HG03469 (cell line): ENCODE data around the gene BCL2.

ENCODE experiments used
- ATAC-seq: cut with Tn5 transposase; IDR thresholded peaks from one replicate; pipeline ENCODE4 v1.9.1; 2021; ENCODE audit warnings: mild to moderate bottlenecking, moderate library complexity, moderate number of reproducible peaks; ENCODE audit not compliant: unreplicated experiment

Gene BCL2

DNA sequence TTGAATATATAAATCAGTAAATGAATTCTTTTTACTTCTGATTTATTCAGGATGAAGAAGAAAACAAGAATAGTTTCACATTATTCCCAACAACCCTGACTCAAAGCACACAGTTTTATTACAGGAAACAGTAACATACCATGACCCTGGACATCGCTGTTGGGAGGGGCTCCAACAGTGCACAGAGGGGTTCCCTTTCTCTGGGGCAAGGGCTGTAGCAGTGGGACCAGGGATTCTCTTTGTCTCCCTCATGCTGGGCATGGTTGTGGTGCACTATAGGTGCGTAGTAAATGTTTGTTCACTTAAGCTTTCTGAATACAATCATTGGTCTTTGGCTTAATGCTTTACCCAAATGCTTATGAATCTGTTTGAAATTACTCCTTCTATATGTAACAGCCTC is 189.4 kb downstream of the BCL2 start:
- no peak for ATAC-seq

DNA sequence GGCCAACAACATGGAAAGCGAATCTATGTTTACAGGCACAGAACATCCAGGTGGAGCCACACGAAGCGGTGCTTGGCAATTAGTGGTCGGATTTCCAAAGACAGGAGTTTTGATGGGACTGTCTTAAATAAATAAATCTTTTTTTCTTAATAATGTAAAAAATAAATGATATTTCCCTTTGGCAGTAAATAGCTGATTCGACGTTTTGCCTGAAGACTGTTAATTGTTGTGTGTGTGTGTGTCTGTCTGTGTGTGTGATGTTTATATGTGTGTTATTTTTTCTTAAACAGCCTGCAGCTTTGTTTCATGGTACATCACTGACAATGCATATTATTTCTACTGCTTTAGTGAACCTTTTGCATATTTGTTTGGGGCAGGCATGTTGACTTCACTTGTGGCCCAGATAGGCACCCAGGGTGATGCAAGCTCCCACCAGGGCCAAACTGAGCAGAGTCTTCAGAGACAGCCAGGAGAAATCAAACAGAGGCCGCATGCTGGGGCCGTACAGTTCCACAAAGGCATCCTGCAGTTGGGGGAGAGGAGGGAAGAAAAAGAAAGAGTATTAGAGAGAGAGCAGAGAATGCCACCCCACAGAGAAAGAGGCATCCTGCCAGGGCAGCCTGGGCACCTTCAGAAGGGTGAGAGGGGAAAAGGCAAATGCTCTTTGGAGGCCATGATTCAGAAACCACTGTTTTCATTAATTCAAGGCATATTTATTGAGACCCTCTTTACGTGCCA is 191.2 kb downstream of the BCL2 start:
- no peak for ATAC-seq

DNA sequence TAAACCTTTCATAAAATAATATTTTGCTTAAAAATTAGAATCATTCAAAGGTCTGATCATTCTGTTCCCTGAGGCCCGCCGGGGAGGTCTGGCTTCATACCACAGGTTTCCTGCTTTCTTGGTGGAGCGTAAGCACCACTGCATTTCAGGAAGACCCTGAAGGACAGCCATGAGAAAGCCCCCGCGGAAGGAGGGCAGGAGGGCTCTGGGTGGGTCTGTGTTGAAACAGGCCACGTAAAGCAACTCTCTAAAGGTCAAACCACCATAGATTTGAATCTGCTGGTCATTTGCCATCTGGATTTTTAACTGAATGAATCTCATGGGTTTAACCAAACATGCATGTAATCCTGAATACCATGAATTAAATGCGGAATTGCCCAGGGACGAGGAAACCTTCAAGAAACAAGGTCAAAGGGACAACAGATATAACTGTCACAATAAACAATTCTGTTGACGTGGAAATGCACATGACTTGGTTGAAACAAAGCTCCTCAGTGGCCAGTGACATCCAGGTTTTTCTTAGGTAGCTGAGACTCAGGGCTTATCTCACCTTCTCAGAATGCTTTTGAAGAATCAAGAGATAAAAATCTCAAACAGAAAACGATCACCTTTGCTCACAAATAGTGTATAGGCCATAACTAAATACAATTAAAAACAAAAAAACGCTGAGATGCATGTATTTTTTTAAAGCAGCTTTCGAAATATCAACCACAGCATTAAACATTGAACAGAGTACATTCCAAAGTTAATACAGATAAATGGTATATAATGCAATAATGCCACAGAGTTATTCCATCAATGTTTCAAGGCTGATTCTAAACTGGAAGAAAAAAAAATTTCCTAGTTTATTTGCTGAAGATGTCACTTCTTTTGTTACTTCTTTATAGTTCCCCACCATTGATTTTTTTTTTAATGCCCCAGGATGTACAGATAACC is 193.2 kb downstream of the BCL2 start:
- ATAC-seq = no peak

DNA sequence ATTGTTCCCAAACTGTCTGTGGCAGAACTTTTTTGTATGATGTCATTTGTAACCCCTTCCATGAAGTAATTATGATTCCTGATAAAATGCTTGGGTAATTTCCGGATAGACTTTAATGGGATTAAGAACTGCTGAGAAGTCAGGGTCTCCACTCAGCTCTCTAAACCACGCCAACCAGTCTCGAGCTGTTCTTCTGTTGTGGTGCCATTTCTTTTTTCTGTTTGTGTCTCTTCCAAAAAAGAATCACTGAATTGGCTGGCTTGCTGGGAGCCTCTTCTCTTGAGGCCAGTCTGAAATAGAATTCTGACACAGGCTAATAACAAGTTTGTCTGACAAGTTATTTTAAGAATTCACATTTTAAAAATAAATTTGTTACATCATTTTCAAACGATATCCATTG is 198.9 kb downstream of the BCL2 start:
- ATAC-seq = no peak

DNA sequence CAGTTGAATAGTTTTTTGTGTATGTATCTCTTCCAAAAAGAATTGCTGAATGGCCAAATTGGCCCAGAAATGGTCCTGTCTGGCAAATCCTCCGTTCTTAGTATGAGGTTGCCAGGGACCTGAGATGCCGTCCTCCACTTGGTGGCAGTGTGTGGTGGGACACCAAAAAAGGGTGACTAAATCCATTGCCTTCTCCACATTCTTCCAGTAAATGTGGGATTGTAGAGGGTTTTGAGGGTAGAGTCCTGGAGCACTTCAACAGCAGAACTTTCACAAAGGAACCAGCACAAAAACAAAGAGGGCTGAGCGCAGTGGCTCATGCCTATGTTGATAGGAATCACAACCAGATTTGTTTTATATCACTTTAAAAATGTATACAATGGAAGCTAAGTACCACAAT is 199.9 kb downstream of the BCL2 start:
- no peak for ATAC-seq

DNA sequence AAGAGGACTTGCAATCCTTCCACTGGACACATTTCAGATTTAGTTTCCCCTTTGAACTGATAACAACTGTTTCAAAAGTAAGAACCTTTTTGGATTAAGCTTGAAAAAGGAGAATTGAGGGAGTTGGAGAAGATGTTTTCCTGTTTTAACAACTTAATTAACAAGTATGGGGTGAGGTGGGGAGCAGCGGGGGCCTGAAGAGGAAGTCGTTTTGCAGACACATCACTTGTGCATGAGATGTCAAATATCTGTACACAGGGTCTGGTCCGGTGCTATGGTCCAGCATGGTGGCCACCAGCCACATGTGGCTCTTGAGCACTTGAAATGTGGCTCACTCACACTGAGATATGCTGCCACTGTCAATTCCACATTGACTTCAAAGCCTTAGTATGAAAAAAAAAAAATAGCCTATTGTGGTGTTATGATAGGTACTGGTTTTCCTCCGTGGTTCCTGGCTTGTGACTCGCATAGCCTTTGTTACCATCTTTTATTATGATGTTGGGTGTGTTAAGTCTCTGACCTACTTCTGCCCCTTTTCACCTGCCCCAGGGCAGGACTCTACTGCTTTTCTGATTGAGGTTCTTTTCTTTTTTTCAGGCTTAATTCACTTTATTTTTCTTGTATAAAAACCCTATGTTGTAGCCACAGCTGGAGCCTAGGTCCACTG is 205.5 kb downstream of the BCL2 start:
- ATAC-seq = no peak

DNA sequence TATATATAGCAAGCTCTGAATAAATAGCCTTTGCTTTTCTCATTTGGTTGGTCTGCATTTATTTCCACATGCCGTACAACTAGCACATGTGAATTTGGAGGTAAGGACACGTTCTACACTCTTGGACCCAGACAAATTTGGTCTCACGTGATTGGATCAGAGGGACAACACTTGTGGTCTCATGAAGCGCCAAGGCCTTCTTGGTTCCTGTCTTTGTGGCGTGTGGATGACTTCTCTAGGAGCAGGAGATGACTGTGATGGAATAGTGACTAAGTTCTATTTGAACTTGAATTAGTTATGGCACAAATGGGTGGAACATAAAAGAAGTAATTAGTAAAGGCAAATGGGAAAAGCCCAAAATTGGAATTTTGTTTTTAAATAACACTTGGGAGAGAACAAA is 206.9 kb downstream of the BCL2 start:
- ATAC-seq = no peak

DNA sequence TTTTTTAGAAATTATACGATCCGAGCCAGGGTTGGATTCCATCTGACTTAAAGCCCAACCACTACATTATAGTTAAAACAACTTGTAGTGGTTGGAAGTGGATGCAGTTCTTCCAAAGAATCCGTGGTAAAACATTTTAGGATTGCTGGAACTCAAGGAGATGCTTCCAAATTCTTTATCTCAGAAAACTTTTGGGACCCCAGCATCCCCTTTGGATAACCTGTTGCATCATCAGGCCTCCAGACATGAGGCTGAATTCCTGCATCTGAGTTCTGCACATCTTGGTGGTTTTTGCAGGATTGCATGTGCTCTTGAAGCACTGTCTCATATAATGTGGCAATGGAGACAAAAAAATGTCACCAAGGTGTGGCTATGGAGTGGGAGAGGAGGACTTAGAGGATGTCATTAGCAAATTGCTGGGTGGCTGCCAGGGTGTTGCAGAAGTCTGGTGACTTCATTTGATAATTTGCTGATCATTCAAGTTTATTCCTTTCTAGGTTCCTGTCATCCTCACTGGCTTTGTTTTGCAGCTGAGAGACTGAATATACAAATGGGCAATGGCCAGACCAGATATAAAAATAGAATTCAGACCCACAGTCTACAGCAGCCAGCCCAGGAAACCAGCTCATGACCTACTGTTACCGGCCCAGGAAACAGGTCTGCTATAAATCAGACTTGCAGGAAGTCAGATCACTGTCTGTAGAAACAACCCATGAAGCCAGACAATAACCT is 207.7 kb downstream of the BCL2 start:
- ATAC-seq = peak; percentile 45

DNA sequence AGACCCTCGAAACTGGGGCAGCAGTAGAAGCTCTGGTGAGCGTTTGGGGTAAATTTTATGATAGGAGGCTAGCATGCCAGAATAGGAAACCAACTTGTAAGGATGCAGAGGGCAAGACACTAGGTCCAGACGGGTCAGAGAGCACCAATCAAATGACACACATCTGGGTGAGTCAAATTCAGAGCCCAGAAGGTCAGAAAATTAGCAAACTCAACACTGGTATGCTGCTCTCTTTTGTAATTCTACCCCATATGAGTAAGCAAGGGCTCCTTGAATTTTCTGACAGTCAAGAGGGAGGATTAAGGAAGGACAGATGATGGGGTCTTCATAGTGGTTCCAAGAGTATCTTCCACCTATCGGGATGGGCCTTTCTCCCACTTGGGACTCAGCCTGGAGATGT is 209.8 kb downstream of the BCL2 start:
- no peak for ATAC-seq

DNA sequence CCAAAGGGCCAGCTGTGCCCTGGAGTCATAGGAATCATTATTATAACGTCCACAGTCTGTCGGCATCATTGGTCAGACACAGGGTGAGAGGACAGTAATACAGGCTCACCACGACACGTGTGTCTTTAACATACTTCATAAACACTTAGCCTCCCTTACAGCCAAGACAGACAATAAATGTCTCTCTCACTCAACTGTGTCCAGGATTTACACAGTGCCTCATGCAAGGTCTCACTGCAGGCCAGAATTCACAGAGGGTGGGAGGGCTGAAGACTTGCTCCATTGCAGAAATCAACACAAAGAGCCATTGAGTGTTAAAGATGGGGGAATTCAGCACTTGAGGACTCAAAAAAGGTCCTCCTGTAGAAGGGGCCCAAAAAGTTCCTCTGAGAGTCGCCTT is 210.5 kb downstream of the BCL2 start:
- ATAC-seq = no peak

DNA sequence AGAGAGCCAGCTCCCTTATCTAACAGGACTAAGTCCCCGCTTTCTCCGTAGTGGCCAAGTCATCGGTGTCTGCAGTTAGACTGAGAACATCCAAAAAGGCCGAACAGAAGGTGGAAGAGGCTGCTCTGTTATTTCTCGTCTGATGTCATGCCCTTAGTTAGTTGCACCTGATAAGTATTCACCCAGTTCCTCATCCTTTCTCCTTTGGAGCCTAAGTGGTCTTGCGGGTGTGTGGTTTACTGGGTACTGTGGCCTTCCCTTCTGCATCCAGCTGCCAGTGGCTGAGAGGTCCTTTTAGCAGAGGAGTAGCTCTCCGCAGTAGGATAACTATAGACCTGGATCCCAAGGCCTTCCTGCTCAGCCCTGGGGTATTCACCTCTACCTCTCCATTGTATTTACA is 211.6 kb downstream of the BCL2 start:
- ATAC-seq = no peak

DNA sequence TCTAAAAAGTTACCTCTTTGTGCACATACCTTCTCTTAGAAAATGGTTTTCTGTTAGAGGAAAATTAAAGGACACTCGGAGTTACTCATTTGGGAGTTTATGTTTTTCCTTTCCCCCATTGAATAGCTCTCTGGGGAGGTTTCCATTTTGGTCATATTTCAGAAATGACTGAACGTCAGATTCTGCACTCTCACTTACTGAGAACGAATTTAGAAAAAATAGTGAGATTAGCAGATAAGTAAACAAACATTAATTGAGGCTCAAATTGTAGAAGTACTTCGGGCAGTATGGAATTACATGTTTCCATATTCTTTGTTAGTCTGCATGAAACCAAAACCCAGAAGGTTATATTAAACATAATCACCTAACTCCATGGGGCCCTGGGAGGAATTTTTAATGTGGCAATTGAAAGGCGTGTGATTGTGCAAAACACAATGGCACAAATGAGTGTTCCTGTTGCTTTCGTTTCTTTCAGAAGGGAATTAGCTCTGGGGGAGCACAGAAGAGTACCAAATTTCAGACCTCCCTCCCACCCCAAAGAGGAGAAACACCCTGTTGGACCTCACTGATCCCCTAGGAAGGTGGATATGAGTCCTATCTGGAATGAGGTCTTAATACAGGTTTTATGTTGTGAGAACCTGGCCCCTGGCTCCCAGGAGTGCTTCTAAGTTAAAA is 212.3 kb downstream of the BCL2 start:
- peak; percentile 31 for ATAC-seq

DNA sequence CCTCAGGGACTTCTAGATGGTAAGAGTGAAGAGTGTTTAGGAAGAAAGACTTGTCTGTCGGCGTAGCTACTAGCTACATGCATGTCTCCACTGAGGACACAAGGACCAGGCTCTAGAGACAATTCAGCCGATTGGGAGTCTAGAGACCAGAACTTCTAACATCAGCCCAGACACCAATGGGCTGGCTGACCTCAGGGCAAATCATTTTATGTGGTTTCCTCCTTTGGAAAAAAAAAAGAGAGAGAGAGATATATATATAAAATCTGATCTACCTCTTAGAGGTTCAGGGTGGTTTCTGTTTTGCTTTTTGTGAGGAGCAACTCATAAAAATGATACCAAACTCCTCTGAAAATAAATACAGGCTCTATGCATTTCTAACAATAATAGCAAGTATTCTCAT is 212.8 kb downstream of the BCL2 start:
- ATAC-seq = peak; percentile 29

DNA sequence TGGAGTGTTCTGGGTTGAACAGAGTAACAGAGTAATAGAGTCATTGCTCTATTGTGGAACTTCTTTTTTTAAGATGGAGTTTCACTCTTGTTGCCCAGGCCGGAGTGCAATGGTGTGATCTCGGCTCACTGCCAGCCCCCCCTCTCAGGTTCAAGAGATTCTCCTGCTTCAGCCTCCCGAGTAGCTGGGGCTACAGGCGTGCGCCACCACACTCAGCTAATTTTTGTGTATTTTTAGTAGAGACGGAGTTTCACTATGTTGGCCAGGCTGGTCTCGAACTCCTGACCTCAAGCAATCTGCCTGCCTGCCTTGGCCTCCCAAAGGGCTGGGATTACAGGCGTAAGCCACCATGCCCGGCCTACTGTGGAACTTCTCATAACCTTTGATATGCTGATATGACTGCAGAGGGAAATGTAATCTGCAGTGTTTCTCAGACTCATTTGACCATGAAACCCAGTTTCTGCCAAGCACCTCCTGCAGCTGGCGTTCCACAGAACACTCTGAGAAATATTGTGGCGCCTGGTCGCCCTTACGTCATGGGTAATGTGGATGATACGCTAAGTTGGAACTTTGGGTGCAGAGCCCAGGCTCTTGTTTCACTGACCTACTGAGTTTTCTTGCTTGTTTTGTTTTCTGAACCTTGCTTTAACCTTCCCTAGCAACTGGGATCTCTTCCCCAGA is 213.8 kb downstream of the BCL2 start:
- ATAC-seq = peak; percentile 47

DNA sequence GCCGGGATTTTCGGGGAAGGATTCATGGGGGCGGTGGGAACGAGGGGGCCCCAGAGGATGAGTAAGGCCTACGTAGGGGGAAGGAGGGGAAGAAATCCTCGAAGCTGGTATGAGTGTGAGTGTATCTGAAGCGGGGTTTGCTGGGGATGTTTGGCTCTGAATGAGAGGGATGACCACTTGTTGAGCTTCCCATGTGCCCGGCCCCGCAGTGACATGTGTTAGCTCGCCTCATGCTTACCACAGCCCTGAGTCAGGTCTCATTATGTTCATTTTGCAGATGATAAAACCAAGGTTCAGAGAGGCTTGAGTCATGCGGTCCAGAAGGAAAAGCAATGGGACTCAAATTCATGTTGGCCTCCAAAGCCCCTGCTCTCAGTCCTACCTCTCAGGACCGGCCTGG is 214.7 kb downstream of the BCL2 start:
- ATAC-seq = no peak

DNA sequence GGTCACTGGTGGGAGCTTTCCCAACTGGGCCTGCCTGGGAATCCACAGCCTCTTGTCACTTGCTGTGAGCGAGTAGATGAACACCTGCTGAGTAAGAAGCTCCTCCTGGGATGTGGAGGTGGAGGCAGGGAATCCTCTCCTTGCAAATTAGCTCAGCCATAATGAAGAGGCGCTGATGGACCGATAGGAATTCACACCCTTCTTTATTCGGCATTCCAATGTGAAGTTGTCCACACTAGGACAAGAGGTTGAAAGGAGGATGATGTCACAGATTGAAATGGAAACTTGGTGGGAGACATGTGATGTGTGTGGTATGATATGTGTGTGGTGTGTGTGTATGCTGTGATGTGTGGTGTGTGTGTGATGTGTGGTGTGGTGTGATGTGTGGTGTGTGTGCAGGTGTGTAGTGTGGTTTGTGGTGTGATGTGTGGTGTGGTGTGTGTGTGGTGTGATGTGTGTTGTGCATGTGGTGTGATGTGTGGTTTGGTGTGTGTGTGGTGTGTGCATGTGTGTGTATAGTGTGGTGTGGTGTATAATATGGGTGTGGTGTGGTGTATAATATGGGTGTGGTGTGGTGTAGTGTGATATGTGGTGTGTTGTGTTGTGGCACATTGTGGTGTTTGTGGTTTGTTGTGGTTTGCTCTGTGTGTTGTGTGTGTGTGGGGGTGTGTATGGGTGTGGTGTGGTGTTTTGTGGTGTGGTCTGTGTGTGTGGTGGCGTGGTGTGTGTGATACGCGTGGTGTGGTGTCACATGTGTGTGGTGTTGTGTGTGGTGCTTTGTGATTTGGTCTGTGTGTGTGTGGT is 216.4 kb downstream of the BCL2 start:
- ATAC-seq = no peak

DNA sequence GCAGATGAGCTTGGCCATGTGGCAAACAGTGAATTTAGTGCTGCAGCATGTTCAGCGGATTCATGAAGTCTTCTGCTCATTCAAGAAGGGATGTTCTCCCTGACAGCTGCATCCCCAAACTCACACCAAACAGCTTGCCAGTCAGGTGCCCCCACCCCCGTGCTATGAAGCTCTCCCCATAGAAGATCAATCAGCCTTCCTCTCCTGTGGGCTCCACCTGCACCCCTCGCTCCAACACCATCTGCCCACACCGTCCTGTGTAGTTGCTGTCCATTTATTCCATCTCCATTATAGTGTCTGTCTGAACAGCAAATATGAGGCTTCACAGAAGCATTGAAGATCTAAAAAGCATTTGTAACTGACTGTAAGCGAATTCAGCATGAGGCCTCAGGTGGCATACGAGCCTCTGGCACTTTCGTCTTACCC is 218.9 kb downstream of the BCL2 start:
- ATAC-seq = no peak

DNA sequence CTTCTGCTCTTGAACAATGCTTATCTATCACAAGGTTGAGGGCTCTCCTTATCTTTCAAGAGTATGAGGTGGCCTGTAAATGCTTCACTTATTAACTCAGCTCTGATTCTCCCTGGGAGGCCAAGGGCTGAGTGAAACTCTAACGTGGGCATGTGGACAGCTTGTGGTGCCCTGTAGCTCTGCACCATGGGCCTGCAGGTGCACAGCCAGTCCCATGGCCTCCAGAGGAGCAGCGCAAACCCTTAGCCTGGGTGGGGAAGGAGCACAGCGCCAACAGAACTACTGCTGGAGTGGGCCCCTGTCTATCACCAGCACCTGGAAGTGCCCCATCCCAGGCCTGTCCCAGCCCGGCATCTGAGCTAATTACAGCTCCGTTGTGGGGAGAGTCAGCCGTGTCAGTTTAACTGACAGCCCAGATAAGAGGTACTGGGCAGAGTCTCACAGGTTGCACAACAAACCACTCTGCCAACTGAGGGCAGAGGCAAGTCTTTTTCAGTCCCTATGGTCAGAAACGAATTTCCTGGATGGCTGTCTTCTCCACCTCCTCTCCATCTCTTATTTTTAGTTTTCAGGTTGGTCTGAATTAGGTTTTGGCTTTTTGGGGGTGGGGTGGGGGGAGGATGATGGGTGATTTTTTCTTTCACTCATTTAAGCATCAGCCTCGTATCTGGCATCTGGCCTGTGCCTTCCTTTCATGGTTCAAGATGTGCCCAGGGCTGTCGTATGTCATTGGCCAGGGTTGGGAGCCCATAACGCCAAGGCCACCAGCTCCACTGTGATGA is 219.5 kb downstream of the BCL2 start:
- ATAC-seq = peak; percentile 38
